Activated naive CD8-positive, alpha-beta T cell treated with anti-CD3 and anti-CD28 coated beads, Interleukin-2, amount 50 U/mL, for 16 hours (primary cell): ENCODE data around the gene KRTAP13-1.

Experiments
- DNase-seq: peaks from one replicate; pipeline ENCODE4 v3.0.0-alpha.2; 2020; ENCODE audit warnings: low read depth, low spot score

The KRTAP13-1 gene

GRCh38 chr21:30395731-30396130 lies at the start of gene KRTAP13-1:
TSS of gene KRTAP13-1 (plus strand) at chr21:30396031. CDS start at chr21:30396087, 56 bp downstream.
- no peak for DNase-seq

DNA sequence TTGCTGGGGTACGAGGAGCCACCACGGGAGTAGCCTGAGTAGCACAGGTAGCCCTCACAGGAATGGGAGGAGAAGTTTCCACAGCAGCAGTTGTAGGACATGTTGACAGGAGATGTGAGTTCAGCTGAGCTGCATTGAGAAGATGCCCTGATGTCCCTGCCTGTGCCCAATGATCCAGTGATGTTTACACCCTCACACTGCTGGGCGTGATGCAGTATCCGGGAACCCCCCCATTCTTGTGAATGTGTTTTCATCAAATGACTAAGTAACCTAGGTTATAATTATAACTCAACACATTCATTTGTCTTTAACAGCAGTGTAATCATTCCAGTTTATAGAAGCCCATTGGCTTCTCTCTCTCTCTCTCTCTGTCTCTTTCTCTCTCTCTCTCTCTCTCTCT lies 47.3 kb upstream of the KRTAP13-1 start, which contains the start of gene KRTAP23-1:
KRTAP23-1 (minus strand) TSS at position 101 of the 400 bp plus-strand sequence; CDS start at position 101, 0 bp downstream.
- no peak for DNase-seq

DNA sequence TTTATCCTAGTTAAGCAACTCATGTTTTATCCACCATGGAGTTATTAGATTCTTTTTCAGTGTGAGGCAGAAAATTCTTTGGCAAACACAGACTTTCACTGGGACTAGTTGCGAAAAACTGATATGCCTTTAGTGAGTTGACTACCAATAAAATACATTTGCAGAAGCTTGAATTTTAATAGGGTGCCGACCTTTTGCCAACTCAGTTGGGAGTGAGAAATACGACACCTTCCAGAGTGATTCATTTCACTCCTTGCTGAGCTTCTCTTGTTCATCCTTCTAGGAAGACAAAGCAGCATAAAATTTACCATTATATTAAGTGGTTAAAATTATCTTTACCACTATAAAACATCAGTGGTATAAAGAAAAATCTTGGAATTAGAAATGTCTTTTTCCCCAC lies 46.3 kb upstream of the KRTAP13-1 start:
- DNase-seq = no peak

GRCh38 chr21:30351534-30351933 lies 44.3 kb upstream of the KRTAP13-1 start:
- DNase-seq = no peak

DNA sequence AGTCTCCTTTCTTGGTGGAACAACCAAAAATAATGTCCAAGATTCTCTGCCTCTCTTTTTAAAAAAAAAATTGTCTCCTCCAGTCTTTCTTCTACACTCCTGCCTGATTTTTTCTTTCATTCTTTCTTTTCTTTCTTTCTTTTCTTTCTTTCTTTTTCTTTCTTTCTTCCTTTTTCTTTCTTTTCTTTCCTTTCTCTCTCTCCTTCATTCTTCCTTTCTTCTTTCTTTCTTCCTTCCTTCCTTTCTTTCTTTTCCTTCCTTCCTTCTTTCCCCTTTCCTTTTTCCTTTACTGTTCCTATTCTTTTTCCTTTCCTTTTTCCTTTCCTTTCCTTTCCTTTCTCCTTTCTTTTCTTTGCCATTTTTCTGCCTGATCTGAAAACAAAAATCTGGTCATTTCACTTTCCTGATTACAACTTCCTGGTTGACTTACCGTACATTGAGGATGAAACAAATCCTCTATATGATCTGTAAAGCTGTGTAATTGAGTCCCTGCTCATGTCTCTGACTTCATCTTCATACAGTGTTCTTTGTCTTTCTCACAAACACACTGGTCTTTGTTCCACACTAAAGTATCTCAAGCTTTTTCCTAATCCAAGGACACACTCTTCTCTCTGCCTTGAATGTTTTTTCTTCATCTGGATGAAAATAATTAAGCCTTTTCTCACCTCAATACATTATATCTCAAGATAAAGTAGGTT lies 41.4 kb upstream of the KRTAP13-1 start:
- no peak for DNase-seq

DNA sequence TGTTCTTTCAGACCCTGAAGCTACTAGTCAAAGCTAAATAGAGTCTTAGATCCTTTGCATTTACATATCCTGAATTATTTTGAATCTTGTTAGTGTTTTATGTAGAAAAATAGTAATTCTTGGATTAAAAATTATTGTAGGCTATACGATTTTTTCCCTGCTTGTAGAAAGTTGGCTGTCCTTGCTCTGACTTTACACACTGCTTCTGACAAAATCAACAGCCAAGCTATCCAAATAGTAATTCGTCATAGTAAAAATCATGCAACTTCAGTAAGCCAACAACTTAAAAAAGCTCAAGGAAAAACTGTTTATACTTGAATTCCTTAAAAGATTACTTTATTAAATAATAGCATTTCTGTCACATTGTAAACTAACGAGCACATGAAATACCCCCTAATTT lies 39.9 kb upstream of the KRTAP13-1 start:
- no peak for DNase-seq

- no peak for DNase-seq
Measured at GRCh38 chr21:30372139-30372770, 23.6 kb upstream of the KRTAP13-1 start, which contains the start of gene KRTAP13-2. TSS of gene KRTAP13-2 (minus strand) at chr21:30372271. CDS start at chr21:30372213, 58 bp downstream.

DNA sequence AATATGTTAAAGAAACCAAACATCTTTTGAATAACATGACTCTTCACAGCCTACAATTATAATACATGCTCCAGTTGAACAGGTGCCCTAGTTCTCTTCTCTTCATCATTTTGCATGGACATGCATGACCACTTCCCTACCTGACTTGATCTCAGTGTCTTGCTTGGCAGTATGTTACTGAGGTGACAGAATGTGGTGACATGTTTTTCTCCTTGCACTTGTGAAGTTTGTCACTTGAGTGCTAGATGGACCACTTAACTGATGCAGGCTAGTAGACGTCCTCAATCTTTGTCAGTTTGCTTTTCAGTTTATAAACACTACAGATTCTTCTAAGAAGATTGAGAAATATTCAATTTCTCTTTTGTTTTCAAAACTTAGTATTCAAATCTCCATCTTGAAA lies 13.6 kb upstream of the KRTAP13-1 start:
- no peak for DNase-seq

DNA sequence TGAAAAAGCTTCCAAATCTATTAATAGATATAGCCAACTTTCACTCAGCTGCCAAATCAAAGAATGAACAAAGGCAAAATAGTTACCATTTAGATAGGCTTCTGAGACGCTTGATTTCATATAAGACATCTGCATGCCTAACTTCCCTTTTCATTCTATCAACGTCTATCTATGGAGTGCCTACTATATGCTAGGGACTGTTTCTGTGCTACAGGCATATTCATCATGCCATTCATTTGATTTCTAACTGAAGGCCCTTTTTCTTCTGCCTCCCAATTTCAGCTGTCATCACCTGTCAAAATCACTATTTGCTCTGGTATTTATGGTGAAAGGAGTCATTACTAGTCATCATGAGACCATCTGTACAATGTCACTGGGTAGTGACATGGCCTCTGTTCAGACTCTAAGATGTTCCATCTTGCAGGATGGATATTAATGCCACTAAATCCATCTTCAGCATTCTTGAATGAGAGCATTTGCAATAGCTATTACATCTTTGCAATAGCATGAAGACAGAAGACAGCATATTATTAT lies 4.3 kb upstream of the KRTAP13-1 start:
- DNase-seq = no peak

DNA sequence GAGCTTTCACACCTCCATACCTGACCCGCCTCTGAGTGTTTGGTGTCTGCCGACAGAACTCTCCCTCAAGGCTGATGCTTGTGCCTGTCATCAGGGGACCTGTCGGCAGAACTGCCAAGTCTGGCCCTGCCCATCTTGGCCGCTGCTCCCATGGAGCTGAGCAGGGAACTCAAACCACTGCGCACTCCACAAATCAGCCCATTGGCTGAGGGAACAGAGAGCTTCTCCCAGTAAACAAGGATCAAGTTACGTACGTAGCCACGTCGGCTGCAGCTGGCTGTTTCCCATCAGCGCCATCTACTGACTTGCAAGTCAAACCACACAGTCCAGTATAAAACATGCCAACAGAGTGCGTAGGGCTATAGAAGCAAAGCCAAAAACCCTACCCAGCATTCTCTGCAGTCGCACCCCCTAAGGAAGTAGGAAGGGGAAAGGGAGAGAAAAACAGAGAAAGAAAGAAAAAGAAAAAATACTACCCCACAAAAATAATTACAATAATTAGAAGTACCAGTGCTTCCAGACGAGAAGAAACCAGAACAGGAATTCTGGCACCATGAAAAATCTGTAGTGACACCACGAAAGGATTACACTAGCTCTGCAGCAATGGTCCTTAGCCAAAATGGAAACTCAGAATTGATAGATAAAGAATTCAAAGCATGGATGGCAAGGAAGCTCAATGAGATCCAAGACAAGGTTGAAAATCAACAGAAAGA lies 13.1 kb downstream of the KRTAP13-1 start:
- no peak for DNase-seq

DNA sequence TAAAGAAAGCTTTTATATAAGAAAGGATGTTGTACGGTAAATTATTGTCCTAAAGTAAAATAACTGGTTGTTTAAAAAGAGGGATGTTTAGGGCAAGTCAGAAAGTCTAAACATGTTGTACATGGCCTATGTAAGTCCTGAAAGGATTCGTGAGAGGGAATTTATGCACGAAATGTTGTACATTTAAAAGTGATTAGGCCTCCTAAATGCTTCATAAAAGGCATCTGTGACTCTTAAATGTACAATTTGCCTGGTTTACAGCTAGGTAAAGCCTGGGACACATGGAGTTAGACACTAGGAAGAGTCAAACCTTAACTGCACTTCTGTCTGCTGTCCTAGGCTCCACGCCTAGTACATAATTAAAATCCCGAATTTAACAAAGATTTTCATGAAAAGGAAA lies 20.2 kb downstream of the KRTAP13-1 start:
- DNase-seq = no peak

DNA sequence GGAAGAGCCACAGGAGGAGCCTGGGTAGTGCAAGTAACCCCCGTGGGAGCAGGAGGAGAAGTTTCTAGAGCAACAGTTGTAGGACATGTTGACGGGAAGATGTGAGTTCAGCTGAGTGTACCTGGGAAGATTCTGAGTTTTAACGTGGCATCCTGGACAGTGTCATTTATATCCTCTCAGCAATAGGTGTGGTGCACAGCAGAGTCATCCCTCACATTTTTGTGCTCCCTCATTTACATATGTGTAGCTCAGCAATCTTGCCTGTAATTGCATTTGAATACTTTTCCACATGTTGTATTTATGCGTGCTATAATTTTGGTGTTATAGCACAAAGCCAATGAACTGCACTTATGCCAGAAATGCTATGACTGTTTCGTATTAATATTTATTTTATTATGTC lies 30.0 kb downstream of the KRTAP13-1 start, which contains the start of gene KRTAP13-3:
KRTAP13-3 (minus strand) TSS at position 101 of the 400 bp plus-strand sequence; CDS start at position 87, 14 bp downstream.
- no peak for DNase-seq

DNA sequence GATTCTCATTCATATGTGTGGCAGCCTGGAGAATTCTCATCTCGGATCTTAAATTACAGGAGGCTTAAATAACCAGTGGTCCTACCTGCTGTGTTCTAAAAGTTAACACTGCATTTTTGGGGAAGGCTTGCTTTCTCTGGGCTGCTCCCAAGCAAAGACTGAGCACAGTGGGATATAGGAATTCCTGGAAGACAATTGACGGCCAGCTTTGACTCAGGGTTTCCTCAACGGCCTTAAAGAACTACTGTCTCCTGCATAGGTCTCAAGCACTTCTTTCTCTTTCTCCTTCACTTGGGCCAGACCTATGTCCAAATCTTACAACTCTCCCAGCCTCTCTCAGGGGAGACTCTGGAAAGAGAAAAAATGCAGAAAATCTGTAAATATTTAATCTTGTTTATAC lies 30.9 kb downstream of the KRTAP13-1 start:
- DNase-seq = no peak

DNA sequence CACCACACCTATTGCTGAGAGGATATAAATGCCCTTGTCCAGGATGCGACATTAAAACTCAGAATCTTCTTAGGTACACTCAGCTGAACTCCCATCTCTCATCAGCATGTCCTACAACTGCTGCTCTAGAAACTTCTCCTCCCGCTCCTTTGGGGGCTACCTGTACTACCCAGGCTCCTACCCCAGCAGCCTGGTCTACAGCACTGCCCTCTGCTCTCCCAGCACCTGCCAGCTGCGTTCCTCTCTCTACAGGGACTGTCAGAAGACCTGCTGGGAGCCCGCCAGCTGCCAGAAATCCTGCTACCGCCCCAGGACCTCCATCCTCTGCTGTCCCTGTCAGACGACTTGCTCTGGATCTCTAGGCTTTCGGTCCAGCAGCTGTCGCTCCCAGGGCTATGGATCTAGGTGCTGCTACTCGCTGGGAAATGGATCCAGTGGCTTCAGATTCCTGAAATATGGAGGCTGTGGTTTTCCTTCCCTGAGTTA lies 34.4 kb downstream of the KRTAP13-1 start, which contains the start of gene KRTAP13-4:
KRTAP13-4 (plus strand) TSS at position 51 of the 486 bp plus-strand sequence; CDS start at position 107, 56 bp downstream.
- DNase-seq = no peak

- DNase-seq = no peak
Measured at GRCh38 chr21:30434033-30434631, 38.3 kb downstream of the KRTAP13-1 start.

- no peak for DNase-seq
Measured at GRCh38 chr21:30437010-30437565, 41.3 kb downstream of the KRTAP13-1 start.

- DNase-seq = no peak
Measured at GRCh38 chr21:30439975-30440374, 44.1 kb downstream of the KRTAP13-1 start, which contains the start of gene KRTAP15-1. TSS of gene KRTAP15-1 (plus strand) at chr21:30440275. CDS start at chr21:30440328, 53 bp downstream.

DNA sequence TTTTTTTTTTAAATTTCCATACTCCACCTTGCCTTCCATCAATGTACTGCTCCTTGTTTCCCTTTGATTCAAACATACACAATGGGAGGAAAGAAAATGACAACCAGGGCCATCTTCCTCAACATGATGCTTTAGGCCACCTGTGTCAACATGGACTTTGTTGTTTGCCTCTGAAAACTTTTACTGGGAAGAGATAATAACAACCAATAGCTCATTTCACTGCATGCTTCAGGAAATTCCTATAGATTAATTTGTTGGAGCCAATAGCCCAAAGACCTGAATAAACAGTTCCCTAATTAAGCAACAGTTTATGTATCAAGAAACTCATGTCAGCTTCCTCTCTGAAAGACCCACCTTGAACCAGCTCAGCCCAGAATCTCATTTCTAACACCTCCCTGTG lies 47.4 kb downstream of the KRTAP13-1 start:
- DNase-seq = no peak

DNA sequence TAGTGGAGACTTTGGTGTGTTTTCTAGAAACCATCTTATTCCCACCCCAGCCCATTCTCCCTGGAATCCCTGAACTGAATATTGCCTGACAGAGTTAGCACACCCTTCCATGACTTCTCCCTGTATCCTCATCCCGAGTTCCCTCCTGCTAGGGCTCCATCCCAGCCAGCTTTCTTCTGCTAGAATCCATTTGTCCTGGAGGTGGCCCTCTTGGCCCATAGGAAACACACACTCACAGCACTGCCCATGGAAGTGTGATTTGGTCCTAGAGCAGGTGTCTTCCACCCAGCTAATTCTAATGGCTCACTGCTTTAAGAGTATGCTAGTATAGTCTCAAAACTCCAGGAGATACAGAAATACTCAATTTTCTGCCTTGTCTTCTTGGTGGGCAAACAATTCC lies 48.4 kb downstream of the KRTAP13-1 start:
- DNase-seq = no peak
